Activated naive CD4-positive, alpha-beta T cell treated with anti-CD3 and anti-CD28 coated beads for 36 hours (primary cell): ENCODE results near the gene KCNMB4. TPM values are rescaled to one million over a fixed set of nuclear protein-coding genes. Genes with fewer than 3 reads are reported as not detected.

Experiments
- CTCF ChIA-PET: fragments of 350-600 bp; sonication (Branson Sonifier 250); formaldehyde crosslinking; loops from one replicate; lab custom pipeline; 2021; ENCODE audit warnings: antibody characterized with exemption; lab: Charles Lee
- DNase-seq: peaks from one replicate; pipeline ENCODE4 v3.0.0-alpha.2; 2020
- H3K27ac Mint-ChIP-seq: one replicate; pipeline ENCODE4 v1.8.0; 2021; ENCODE audit warnings: mild to moderate bottlenecking, mixed read lengths
- H3K27me3 Mint-ChIP-seq: one replicate; pipeline ENCODE4 v1.8.0; 2021; ENCODE audit warnings: low read depth, mixed read lengths
- H3K36me3 Mint-ChIP-seq: one replicate; pipeline ENCODE4 v1.8.0; 2021; ENCODE audit warnings: low read depth, mixed read lengths
- H3K4me1 Mint-ChIP-seq: one replicate; pipeline ENCODE4 v1.8.0; 2021; ENCODE audit warnings: low read depth, mixed read lengths
- H3K4me3 Mint-ChIP-seq: one replicate; pipeline ENCODE4 v1.8.0; 2021; ENCODE audit warnings: mild to moderate bottlenecking, moderate library complexity, mixed read lengths
- H3K9me3 Mint-ChIP-seq: one replicate; pipeline ENCODE4 v1.8.0; 2021; ENCODE audit warnings: mixed read lengths
- intact Hi-C: fragments of 100-400 bp; cut with micrococcal nuclease; formaldehyde crosslinking; loops from one replicate; pipeline ENCODE4 v1.15.1; 2023
- total RNA-seq, 2 experiments: library from RNA; stranded (reverse); gene quantifications; one replicate each; pipeline ENCODE4 v1.2.3, GENCODE V29; 2021

The KCNMB4 gene
- total RNA-seq, 2 experiments from 2014 or later: 0.54 to 0.60 TPM

DNA sequence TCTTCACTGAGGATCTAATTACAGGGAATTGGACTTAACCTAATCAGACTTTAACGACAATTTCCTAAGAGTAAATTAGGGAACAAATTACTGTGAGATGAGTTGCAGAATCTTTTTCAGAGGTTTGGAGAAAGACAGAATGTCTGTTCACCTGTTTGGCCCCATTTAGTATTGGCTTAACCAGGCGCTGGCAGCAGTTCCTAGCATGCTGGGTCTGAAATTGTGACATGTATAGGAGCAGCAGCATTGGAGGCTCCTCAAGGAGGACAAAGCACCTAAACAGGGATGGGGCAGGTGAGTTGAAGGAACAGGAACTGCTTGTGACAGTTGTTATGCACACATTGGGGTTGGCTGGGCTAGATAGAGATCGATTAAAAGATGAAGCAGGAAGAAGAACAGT lies 51.0 kb downstream of the KCNMB4 start:
- Mint-ChIP-seq H3K27me3 (no peaks in the 10 kb centered on the region), H3K9me3 (no peaks in the 10 kb centered on the region), H3K36me3 (no peaks in the 10 kb centered on the region), H3K4me3 (no peak overlapping the region), H3K27ac (no peak overlapping the region), H3K4me1 (peaks cover 5% of the 10 kb centered on the region)
- no peak for DNase-seq
- intact Hi-C loops: no loop called here
- CTCF ChIA-PET: no interaction called here

GRCh38 chr12:70418101-70418500 lies 52.0 kb downstream of the KCNMB4 start:
- H3K9me3 Mint-ChIP-seq: no peaks in the 10 kb centered on the region
- no peak overlapping the region for H3K27ac Mint-ChIP-seq
- CTCF ChIA-PET: no interaction called here
- intact Hi-C loops: no loop called here
- peaks cover 5% of the 10 kb centered on the region for H3K4me1 Mint-ChIP-seq
- peak; percentile 5 for DNase-seq
- H3K4me3 Mint-ChIP-seq: no peak overlapping the region
- H3K36me3 Mint-ChIP-seq: no peaks in the 10 kb centered on the region
- H3K27me3 Mint-ChIP-seq: no peaks in the 10 kb centered on the region

GRCh38 chr12:70422631-70423030 lies 56.5 kb downstream of the KCNMB4 start:
- H3K4me3 Mint-ChIP-seq: no peak overlapping the region
- H3K36me3 Mint-ChIP-seq: no peaks in the 10 kb centered on the region
- H3K27ac Mint-ChIP-seq: no peak overlapping the region
- intact Hi-C loops: no loop called here
- H3K4me1 Mint-ChIP-seq: no peaks in the 10 kb centered on the region
- H3K9me3 Mint-ChIP-seq: no peaks in the 10 kb centered on the region
- H3K27me3 Mint-ChIP-seq: no peaks in the 10 kb centered on the region
- CTCF ChIA-PET: no interaction called here
- no peak for DNase-seq

GRCh38 chr12:70426620-70427019 lies 60.5 kb downstream of the KCNMB4 start:
- intact Hi-C loops: no loop called here
- no peaks in the 10 kb centered on the region for H3K27me3 Mint-ChIP-seq
- no peaks in the 10 kb centered on the region for H3K36me3 Mint-ChIP-seq
- no peak for DNase-seq
- H3K4me1 Mint-ChIP-seq: no peaks in the 10 kb centered on the region
- no peak overlapping the region for H3K27ac Mint-ChIP-seq
- H3K9me3 Mint-ChIP-seq: no peaks in the 10 kb centered on the region
- H3K4me3 Mint-ChIP-seq: no peak overlapping the region
- CTCF ChIA-PET: no interaction called here

GRCh38 chr12:70427611-70428010 lies 61.5 kb downstream of the KCNMB4 start:
- Mint-ChIP-seq H3K4me1 (no peaks in the 10 kb centered on the region), H3K4me3 (no peak overlapping the region), H3K27ac (no peak overlapping the region), H3K27me3 (no peaks in the 10 kb centered on the region), H3K9me3 (no peaks in the 10 kb centered on the region), H3K36me3 (no peaks in the 10 kb centered on the region)
- intact Hi-C loops: no loop called here
- DNase-seq: no peak
- CTCF ChIA-PET: no interaction called here

DNA sequence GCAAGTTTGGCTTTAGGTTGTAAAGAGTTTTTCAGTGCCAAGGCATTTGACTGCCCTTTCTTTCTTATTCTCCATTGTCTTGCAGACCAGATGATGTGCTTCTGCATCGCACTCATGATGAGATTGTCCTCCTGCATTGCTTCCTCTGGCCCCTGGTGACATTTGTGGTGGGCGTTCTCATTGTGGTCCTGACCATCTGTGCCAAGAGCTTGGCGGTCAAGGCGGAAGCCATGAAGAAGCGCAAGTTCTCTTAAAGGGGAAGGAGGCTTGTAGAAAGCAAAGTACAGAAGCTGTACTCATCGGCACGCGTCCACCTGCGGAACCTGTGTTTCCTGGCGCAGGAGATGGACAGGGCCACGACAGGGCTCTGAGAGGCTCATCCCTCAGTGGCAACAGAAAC lies 64.3 kb downstream of the KCNMB4 start:
- intact Hi-C loops: no loop called here
- no peak overlapping the region for H3K27ac Mint-ChIP-seq
- CTCF ChIA-PET: interaction anchor here (0.6 to 0.9 kb wide), 2 partner anchors 15 to 290 kb away, joined by 3 to 4 read pairs; no protein-coding TSS in a partner anchor

GRCh38 chr12:70436836-70437235 lies 70.7 kb downstream of the KCNMB4 start:
- Mint-ChIP-seq H3K4me1 (no peaks in the 10 kb centered on the region), H3K27ac (no peak overlapping the region), H3K36me3 (no peaks in the 10 kb centered on the region), H3K27me3 (no peaks in the 10 kb centered on the region), H3K9me3 (no peaks in the 10 kb centered on the region), H3K4me3 (no peak overlapping the region)
- CTCF ChIA-PET: interaction anchor here (0.6 to 0.7 kb wide), 2 partner anchors 35 to 760 kb away, joined by 5 to 6 read pairs; no protein-coding TSS in a partner anchor
- no peak for DNase-seq
- intact Hi-C loops: loop anchor here (5.0 kb wide), 1 partner anchor 1095 kb away; no protein-coding TSS in a partner anchor

More for the DNA sequence above, 64.3 kb downstream of the KCNMB4 start:
- H3K9me3 Mint-ChIP-seq: no peaks in the 10 kb centered on the region
- no peak overlapping the region for H3K4me3 Mint-ChIP-seq
- no peaks in the 10 kb centered on the region for H3K4me1 Mint-ChIP-seq
- no peaks in the 10 kb centered on the region for H3K36me3 Mint-ChIP-seq
- no peak for DNase-seq
- H3K27me3 Mint-ChIP-seq: no peaks in the 10 kb centered on the region

- Mint-ChIP-seq H3K4me1 (no peaks in the 10 kb centered on the region), H3K36me3 (no peaks in the 10 kb centered on the region), H3K27me3 (no peaks in the 10 kb centered on the region), H3K27ac (no peak overlapping the region), H3K9me3 (no peaks in the 10 kb centered on the region), H3K4me3 (no peak overlapping the region)
- CTCF ChIA-PET: no interaction called here
- no peak for DNase-seq
- intact Hi-C loops: no loop called here
Measured at GRCh38 chr12:70443062-70443673, 77.1 kb downstream of the KCNMB4 start.

DNA sequence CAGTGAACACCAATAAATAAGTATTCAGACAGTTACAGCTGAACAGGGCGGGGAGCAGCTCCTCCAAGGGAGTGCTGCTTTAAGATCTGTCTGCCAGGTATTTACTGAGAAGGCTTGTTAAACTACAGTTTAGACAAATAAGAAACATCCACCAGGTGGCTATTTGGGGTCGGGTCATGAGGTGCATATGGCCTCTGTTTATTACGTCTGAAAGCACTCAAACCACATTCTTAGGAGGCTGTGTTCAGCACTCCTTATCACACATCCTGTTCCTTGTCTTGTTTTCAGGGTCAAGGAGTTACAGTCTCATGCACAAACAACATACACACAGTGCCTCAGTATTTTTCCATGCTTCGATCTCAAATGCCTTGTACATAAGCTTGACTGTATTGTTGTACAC lies 78.8 kb downstream of the KCNMB4 start:
- Mint-ChIP-seq H3K9me3 (peaks cover 8% of the 10 kb centered on the region), H3K4me3 (no peak overlapping the region), H3K4me1 (no peaks in the 10 kb centered on the region), H3K27ac (no peak overlapping the region), H3K36me3 (no peaks in the 10 kb centered on the region), H3K27me3 (no peaks in the 10 kb centered on the region)
- DNase-seq: no peak
- intact Hi-C loops: no loop called here
- CTCF ChIA-PET: interaction anchor here (0.6 kb wide), 1 partner anchor 14 kb away, joined by 3 read pairs; no protein-coding TSS in a partner anchor

DNA sequence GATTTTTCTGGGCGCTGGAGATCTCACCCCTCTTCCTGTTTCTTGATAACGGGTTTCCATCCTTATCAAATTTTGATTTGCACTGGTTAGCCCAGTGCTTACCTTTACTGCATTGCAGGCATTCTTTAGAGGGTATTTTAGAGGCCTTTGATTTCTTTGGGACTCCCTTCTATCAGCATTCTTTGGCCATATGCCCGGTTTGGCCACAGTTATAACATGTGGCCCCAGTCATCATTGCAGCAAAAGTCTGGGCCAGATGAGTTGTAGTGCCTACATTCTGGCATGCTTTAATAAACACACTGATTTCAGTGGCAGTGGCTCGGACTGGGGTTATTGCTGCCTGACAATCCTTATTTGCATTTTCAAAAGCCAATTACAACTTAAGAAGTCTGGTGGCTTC lies 82.3 kb downstream of the KCNMB4 start:
- H3K4me1 Mint-ChIP-seq: no peaks in the 10 kb centered on the region
- no peak overlapping the region for H3K27ac Mint-ChIP-seq
- CTCF ChIA-PET: no interaction called here
- intact Hi-C loops: no loop called here
- H3K9me3 Mint-ChIP-seq: peaks cover 17% of the 10 kb centered on the region
- no peak for DNase-seq
- H3K36me3 Mint-ChIP-seq: no peaks in the 10 kb centered on the region
- H3K4me3 Mint-ChIP-seq: no peak overlapping the region
- H3K27me3 Mint-ChIP-seq: no peaks in the 10 kb centered on the region

- H3K27me3 Mint-ChIP-seq: no peaks in the 10 kb centered on the region
- H3K36me3 Mint-ChIP-seq: no peaks in the 10 kb centered on the region
Measured at GRCh38 chr12:70449074-70449752, 83.1 kb downstream of the KCNMB4 start.

DNA sequence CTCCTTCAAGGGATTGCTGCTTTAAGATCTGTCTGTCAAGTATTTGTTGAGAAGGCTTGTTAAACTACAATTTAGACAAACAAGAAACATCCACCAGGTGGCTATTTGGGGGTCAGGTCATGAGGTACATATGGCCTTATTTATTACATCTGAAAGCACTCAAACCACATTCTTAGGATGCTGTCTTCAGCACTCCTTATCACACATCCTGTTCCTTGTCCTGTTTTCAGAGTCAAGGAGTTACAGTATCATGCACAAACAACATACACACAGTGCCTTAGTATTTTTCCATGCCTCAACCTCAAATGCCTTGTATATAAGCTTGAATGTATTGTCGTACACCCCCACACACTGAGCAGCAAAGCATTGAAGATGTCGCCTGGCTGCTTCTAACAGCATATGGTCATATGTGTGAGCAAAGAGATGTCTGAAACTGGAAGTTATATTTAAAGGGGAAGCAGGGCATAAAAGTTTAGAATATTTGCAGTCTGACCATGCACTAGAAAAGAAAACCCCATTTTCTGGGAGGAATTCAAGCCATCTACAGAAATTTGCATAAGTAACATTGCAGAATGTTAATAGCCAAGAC lies 83.8 kb downstream of the KCNMB4 start:
- no peaks in the 10 kb centered on the region for H3K36me3 Mint-ChIP-seq
- H3K4me3 Mint-ChIP-seq: no peak overlapping the region
- intact Hi-C loops: no loop called here
- H3K27ac Mint-ChIP-seq: no peak overlapping the region
- CTCF ChIA-PET: no interaction called here
- no peaks in the 10 kb centered on the region for H3K4me1 Mint-ChIP-seq
- peaks cover 3% of the 10 kb centered on the region for H3K27me3 Mint-ChIP-seq
- DNase-seq: no peak
- H3K9me3 Mint-ChIP-seq: peaks cover 17% of the 10 kb centered on the region

More at GRCh38 chr12:70449074-70449752, 83.1 kb downstream of the KCNMB4 start:
- H3K4me3 Mint-ChIP-seq: no peak overlapping the region
- H3K27ac Mint-ChIP-seq: no peak overlapping the region
- DNase-seq: no peak
- H3K4me1 Mint-ChIP-seq: no peaks in the 10 kb centered on the region
- intact Hi-C loops: no loop called here
- CTCF ChIA-PET: no interaction called here
- peaks cover 17% of the 10 kb centered on the region for H3K9me3 Mint-ChIP-seq

- intact Hi-C loops: no loop called here
- Mint-ChIP-seq H3K4me1 (no peaks in the 10 kb centered on the region), H3K27ac (no peak overlapping the region), H3K27me3 (peaks cover 13% of the 10 kb centered on the region), H3K4me3 (no peak overlapping the region), H3K9me3 (peaks cover 17% of the 10 kb centered on the region), H3K36me3 (no peaks in the 10 kb centered on the region)
- no peak for DNase-seq
- CTCF ChIA-PET: no interaction called here
Measured at GRCh38 chr12:70451528-70451927, 85.4 kb downstream of the KCNMB4 start.
